ENCODE data around the gene BOLA3. TPM values are rescaled to one million over a fixed set of nuclear protein-coding genes. Genes with fewer than 3 reads are reported as not detected.

The BOLA3 gene
- total and polyA plus RNA-seq, 2 donors (not counting 3 experiments of a cell fraction or from before 2014, with no cell fraction given): 28.7 to 42.4 TPM

DNA sequence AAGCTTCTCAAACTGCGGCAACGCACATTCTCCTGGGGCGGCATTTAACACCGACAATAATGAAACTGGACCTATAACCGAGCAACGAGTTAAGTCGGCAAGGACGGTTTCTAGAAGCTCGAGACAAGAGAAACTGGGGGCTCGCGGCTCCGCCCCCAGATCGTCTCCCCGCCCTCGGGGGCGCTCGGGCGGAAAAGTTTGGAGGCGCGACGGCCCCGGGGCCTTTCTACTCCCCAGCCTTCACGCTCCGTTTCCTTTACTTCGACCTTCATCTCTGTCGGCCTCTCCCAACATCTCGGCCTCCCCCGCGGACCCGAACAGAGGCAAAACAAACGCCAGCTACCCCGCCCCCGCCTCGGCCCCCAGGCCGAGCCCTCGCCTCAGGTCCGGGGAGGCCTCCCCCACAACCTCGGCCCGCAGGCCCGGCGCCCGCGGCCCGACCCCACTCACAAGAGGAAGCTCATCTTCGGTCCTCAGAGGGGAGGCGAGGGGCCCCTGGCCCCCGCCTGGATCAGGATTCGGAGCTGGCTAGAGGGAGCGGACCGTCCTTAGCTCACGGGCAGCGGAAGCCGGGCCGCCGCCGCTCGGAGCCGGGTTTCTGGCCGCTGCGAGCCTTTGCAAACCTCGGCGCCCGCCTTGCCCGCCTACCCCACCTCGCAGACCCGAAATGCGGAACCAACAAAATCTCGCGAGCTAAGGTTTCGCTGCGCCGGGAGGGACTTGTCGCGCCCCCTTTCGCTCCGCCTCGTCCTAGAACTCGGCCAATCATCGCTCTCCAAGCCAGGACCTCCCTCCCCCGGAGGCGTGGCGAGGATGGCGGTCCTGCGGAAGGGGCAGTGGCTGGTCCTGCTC, 30.7 kb upstream of the BOLA3 start, which contains the start of gene MOB1A:
Gene MOB1A (minus strand): TSS at position 669 of the 852 bp plus-strand sequence. CDS start 205 bp downstream, at position 464.
- Histone ChIP-seq H3K9ac (replicated peaks; ENCODE audit: extremely low read depth, insufficient read depth, low read length) (peak within 1 kb of the TSS; percentile 96), H3K36me3 (ENCODE audit: control insufficient read depth in 2 of 2, extremely low read depth in 1 of 2, insufficient read depth in 2 of 2, low read length in 2 of 2) (no peaks in the 10 kb centered on the region), H3K9me3 (replicated peaks; ENCODE audit: control insufficient read depth, insufficient read depth, low read length) (no peaks in the 10 kb centered on the region), H3K79me2 (ENCODE audit: control insufficient read depth, insufficient read depth, low read length) (peaks cover 50% of the 10 kb centered on the region), H3K9me1 (replicated peaks; ENCODE audit: control insufficient read depth, extremely low read depth, insufficient read depth, low read length) (no peaks in the 10 kb centered on the region), H2AFZ (ENCODE audit: low read depth, low read length) (peak within 1 kb of the TSS; percentile 68), H3K4me3 (replicated peaks in 1 of 3; ENCODE audit: insufficient read depth in 1 of 3, low read depth in 1 of 3, low read length in 3 of 3) (peak within 1 kb of the TSS; percentile 93 to 100 (median 100)), H3K27ac (ENCODE audit: insufficient read depth, low read depth, low read length) (peak within 1 kb of the TSS; percentile 80), H3K27me3 (ENCODE audit: control insufficient read depth in 2 of 2, insufficient read depth in 2 of 2, low read length in 2 of 2) (no peaks in the 10 kb centered on the region), H4K20me1 (replicated peaks; ENCODE audit: control insufficient read depth, extremely low read depth, insufficient read depth, low read length) (peaks cover 2% of the 10 kb centered on the region), H3K4me2 (ENCODE audit: insufficient read depth, low read length) (peak within 1 kb of the TSS; percentile 100), H3K4me1 (ENCODE audit: control insufficient read depth, extremely low read depth, insufficient read depth, low read length) (peaks cover 9% of the 10 kb centered on the region)
- TF ChIP-seq FOS (IDR thresholded peaks at IDR 0.05; ENCODE audit: borderline replicate concordance, insufficient read depth, low read length) (no peak), GATA2 (IDR thresholded peaks at IDR 0.05; ENCODE audit: insufficient read depth, insufficient read length, low read depth, low read length) (no peak), EZH2 (IDR thresholded peaks at IDR 0.05; ENCODE audit: borderline replicate concordance, low read depth, low read length, severe bottlenecking) (no peak), JUN (IDR thresholded peaks at IDR 0.05; ENCODE audit: borderline replicate concordance, insufficient read depth, insufficient read length, low read depth) (no peak), MYC (IDR thresholded peaks at IDR 0.05; ENCODE audit: low read depth, low read length) (no peak), POLR2A (IDR thresholded peaks at IDR 0.05; ENCODE audit: low read depth, low read length) (peak; percentile 90), POLR2AphosphoS5 (IDR thresholded peaks at IDR 0.05; ENCODE audit: insufficient read depth, low read depth, low read length) (peak; percentile 75)
- TF ChIP-seq, protein P1, sequence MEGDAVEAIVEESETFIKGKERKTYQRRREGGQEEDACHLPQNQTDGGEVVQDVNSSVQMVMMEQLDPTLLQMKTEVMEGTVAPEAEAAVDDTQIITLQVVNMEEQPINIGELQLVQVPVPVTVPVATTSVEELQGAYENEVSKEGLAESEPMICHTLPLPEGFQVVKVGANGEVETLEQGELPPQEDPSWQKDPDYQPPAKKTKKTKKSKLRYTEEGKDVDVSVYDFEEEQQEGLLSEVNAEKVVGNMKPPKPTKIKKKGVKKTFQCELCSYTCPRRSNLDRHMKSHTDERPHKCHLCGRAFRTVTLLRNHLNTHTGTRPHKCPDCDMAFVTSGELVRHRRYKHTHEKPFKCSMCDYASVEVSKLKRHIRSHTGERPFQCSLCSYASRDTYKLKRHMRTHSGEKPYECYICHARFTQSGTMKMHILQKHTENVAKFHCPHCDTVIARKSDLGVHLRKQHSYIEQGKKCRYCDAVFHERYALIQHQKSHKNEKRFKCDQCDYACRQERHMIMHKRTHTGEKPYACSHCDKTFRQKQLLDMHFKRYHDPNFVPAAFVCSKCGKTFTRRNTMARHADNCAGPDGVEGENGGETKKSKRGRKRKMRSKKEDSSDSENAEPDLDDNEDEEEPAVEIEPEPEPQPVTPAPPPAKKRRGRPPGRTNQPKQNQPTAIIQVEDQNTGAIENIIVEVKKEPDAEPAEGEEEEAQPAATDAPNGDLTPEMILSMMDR (IDR thresholded peaks at IDR 0.05; ENCODE audit: extremely low read depth in 1 of 2, insufficient read depth in 1 of 2, low read depth in 1 of 2, low read length in 2 of 2): no peak
- TF ChIP-seq, protein P2, sequence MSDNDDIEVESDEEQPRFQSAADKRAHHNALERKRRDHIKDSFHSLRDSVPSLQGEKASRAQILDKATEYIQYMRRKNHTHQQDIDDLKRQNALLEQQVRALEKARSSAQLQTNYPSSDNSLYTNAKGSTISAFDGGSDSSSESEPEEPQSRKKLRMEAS (IDR thresholded peaks at IDR 0.05; ENCODE audit: insufficient read depth, insufficient read length): no peak
- DNase-seq (ENCODE audit: low read depth, low spot score): peak; percentile 100
- CTCF ChIA-PET: interaction anchor here (0.8 to 1.9 kb wide), 14 partner anchors 10 to 498 kb away, joined by 3 to 20 read pairs (median 4); partner anchors contain the start of genes BOLA3, MTHFD2 and STAMBP
- dilution Hi-C loops (cut with MboI; ENCODE audit: extremely low pct_ligation_motif_present, low sequenced_read_pairs) (no loop called here), intact Hi-C loops (cut with micrococcal nuclease) (loop anchor here (1.0 kb wide), 1 partner anchor 20 kb away; the partner anchor contains the start of gene MTHFD2)
- POLR2A ChIA-PET: interaction anchor here (0.7 to 1.4 kb wide), 6 partner anchors 18 to 609 kb away, joined by 3 to 7 read pairs (median 4); partner anchors contain the start of genes BOLA3 and MTHFD2
- no TSS peak for BruUV-seq (replicated peaks)
- peak; percentile 100 for FAIRE-seq
